Vagina (tissue), 2 donors: ENCODE data around the gene SH3GL3.

ENCODE experiments used
- POLR2A ChIP-seq, 2 donors: fragments of 450-650 bp; IDR thresholded peaks; one replicate each; pipeline ENCODE4 v1.6.1; 2017; ENCODE audit warnings: antibody characterized with exemption in 2 of 2, mild to moderate bottlenecking in 2 of 2, moderate library complexity in 2 of 2
- TF ChIP-seq, protein P1 (sequence below), 3 experiments: fragments of 450-650 bp in 2 of 3; fragments of 200-600 bp in 1 of 3; sonication (generic) in 1 of 3; IDR thresholded peaks; one replicate each; pipeline ENCODE4 v1.5.1; 2017 to 2019; ENCODE audit warnings: antibody characterized with exemption in 3 of 3, mild to moderate bottlenecking in 2 of 3, moderate library complexity in 2 of 3

DNA sequence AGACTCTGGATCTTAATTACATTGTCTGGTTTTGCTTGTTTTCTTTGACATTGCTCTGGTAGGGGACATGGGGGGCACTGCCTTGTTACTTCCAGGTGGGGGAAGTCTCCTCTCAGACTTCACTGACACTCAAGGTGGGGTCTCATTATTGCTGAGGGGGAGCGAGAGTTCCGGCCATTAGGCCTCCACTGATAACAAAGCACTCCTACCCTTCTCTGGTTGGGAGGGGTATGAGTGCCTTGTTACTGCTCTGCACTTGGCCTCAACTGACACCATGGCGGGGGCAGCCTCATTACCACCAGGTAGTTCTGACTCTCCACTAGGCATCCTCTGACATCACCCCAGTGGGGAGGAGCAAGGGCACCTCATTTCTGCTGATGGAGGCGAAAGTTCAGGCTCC, 25.7 kb downstream of the SH3GL3 start:
- TF ChIP-seq, protein P1, sequence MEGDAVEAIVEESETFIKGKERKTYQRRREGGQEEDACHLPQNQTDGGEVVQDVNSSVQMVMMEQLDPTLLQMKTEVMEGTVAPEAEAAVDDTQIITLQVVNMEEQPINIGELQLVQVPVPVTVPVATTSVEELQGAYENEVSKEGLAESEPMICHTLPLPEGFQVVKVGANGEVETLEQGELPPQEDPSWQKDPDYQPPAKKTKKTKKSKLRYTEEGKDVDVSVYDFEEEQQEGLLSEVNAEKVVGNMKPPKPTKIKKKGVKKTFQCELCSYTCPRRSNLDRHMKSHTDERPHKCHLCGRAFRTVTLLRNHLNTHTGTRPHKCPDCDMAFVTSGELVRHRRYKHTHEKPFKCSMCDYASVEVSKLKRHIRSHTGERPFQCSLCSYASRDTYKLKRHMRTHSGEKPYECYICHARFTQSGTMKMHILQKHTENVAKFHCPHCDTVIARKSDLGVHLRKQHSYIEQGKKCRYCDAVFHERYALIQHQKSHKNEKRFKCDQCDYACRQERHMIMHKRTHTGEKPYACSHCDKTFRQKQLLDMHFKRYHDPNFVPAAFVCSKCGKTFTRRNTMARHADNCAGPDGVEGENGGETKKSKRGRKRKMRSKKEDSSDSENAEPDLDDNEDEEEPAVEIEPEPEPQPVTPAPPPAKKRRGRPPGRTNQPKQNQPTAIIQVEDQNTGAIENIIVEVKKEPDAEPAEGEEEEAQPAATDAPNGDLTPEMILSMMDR (IDR thresholded peaks at IDR 0.05): no peak
- no peak for TF ChIP-seq POLR2A (IDR thresholded peaks at IDR 0.05)
